Measurements from ENCODE around the gene SIN3A.
"Not testable (repeated sequence)": the region's sequence is repeated elsewhere in the genome, so short reads cannot be mapped to it uniquely, and the experiment has no call there.

DNA sequence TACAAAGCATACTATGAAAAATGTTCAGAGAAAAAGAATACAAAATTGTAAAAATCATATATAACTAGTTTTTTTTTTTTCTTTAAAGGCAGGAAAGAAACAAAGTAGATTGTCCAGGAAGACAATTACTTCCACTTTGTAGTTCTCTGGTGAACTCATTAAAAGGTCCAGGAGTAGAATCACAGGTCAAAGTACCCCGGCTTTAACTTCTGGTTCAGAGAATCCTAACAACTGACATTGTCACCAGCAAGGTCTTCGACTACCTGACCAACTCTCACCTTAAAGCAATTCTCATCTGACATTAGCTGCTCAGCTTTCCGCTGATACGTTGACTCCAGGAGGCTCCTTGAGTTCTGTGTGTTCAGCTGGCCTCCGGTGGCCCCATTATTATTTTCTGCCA, 67.5 kb downstream of the SIN3A start:
- TF ChIP-seq, protein P1, sequence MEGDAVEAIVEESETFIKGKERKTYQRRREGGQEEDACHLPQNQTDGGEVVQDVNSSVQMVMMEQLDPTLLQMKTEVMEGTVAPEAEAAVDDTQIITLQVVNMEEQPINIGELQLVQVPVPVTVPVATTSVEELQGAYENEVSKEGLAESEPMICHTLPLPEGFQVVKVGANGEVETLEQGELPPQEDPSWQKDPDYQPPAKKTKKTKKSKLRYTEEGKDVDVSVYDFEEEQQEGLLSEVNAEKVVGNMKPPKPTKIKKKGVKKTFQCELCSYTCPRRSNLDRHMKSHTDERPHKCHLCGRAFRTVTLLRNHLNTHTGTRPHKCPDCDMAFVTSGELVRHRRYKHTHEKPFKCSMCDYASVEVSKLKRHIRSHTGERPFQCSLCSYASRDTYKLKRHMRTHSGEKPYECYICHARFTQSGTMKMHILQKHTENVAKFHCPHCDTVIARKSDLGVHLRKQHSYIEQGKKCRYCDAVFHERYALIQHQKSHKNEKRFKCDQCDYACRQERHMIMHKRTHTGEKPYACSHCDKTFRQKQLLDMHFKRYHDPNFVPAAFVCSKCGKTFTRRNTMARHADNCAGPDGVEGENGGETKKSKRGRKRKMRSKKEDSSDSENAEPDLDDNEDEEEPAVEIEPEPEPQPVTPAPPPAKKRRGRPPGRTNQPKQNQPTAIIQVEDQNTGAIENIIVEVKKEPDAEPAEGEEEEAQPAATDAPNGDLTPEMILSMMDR (conservative IDR thresholded peaks at IDR 0.05; ENCODE audit: low read depth in 2 of 2), result not testable (repeated sequence)
- not testable (repeated sequence) for TF ChIP-seq EZH2 (IDR thresholded peaks at IDR 0.05; ENCODE audit: low read depth, unreplicated experiment); JUNB (IDR thresholded peaks at IDR 0.05; ENCODE audit: unreplicated experiment); POLR2AphosphoS5 (IDR thresholded peaks at IDR 0.05; ENCODE audit: low read depth)

All from GM23338 (cell line).